ENCODE data around the gene PRKRIP1.

The PRKRIP1 gene

GRCh38 chr7:102439963-102440795, 44.0 kb downstream of the PRKRIP1 start:
- no peak overlapping the region for H3K27ac ChIP-seq (ENCODE audit: low read depth, low read length)
- H3K27me3 ChIP-seq (ENCODE audit: control insufficient read depth in 1 of 2, insufficient read depth in 2 of 2, low read length in 2 of 2) = no peaks in the 10 kb centered on the region
- H3K4me1 ChIP-seq (ENCODE audit: control insufficient read depth in 1 of 2, insufficient read depth in 2 of 2, low read length in 2 of 2) = peaks cover 0 to 11% of the 10 kb centered on the region in 2 donors
- H3K9me3 ChIP-seq (ENCODE audit: control insufficient read depth in 1 of 2, low read length in 2 of 2) = no peaks in the 10 kb centered on the region
- H3K9ac ChIP-seq (ENCODE audit: low read depth in 1 of 2, low read length in 2 of 2) = no peak overlapping the region
- H3K4me3 ChIP-seq (ENCODE audit: low read depth in 1 of 2, low read length in 2 of 2) = no peak overlapping the region
- peaks cover 0 to 5% of the 10 kb centered on the region in 2 donors for H3K36me3 ChIP-seq (ENCODE audit: control insufficient read depth in 1 of 2, insufficient read depth in 2 of 2, low read length in 2 of 2)

GRCh38 chr7:102444961-102445673, 49.0 kb downstream of the PRKRIP1 start:
- H3K27ac ChIP-seq (ENCODE audit: low read depth, low read length) = no peak overlapping the region

GRCh38 chr7:102445674-102446071, 49.5 kb downstream of the PRKRIP1 start:
- Histone ChIP-seq H3K9ac (ENCODE audit: low read depth in 1 of 2, low read length in 2 of 2) (no peak overlapping the region), H3K27me3 (ENCODE audit: control insufficient read depth in 1 of 2, insufficient read depth in 2 of 2, low read length in 2 of 2) (no peaks in the 10 kb centered on the region), H3K9me3 (ENCODE audit: control insufficient read depth in 1 of 2, low read length in 2 of 2) (no peaks in the 10 kb centered on the region), H3K4me3 (ENCODE audit: low read depth in 1 of 2, low read length in 2 of 2) (no peak overlapping the region), H3K4me1 (ENCODE audit: control insufficient read depth in 1 of 2, insufficient read depth in 2 of 2, low read length in 2 of 2) (peaks cover 0 to 6% of the 10 kb centered on the region in 2 donors), H3K36me3 (ENCODE audit: control insufficient read depth in 1 of 2, insufficient read depth in 2 of 2, low read length in 2 of 2) (peaks cover 0 to 7% of the 10 kb centered on the region in 2 donors), H3K27ac (ENCODE audit: low read depth, low read length) (no peak overlapping the region)

More at GRCh38 chr7:102444961-102445673, 49.0 kb downstream of the PRKRIP1 start:
- no peak overlapping the region for H3K4me3 ChIP-seq (ENCODE audit: low read depth in 1 of 2, low read length in 2 of 2)
- peaks cover 0 to 11% of the 10 kb centered on the region in 2 donors for H3K4me1 ChIP-seq (ENCODE audit: control insufficient read depth in 1 of 2, insufficient read depth in 2 of 2, low read length in 2 of 2)
- H3K9me3 ChIP-seq (ENCODE audit: control insufficient read depth in 1 of 2, low read length in 2 of 2) = no peaks in the 10 kb centered on the region
- H3K27me3 ChIP-seq (ENCODE audit: control insufficient read depth in 1 of 2, insufficient read depth in 2 of 2, low read length in 2 of 2) = no peaks in the 10 kb centered on the region
- H3K36me3 ChIP-seq (ENCODE audit: control insufficient read depth in 1 of 2, insufficient read depth in 2 of 2, low read length in 2 of 2) = peaks cover 0 to 7% of the 10 kb centered on the region in 2 donors
- H3K9ac ChIP-seq (ENCODE audit: low read depth in 1 of 2, low read length in 2 of 2) = no peak overlapping the region

GRCh38 chr7:102446387-102447156, 50.4 kb downstream of the PRKRIP1 start:
- H3K27ac ChIP-seq (ENCODE audit: low read depth, low read length) = no peak overlapping the region
- no peaks in the 10 kb centered on the region for H3K27me3 ChIP-seq (ENCODE audit: control insufficient read depth in 1 of 2, insufficient read depth in 2 of 2, low read length in 2 of 2)
- no peak overlapping the region for H3K4me3 ChIP-seq (ENCODE audit: low read depth in 1 of 2, low read length in 2 of 2)
- H3K9ac ChIP-seq (ENCODE audit: low read depth in 1 of 2, low read length in 2 of 2) = no peak overlapping the region
- H3K4me1 ChIP-seq (ENCODE audit: control insufficient read depth in 1 of 2, insufficient read depth in 2 of 2, low read length in 2 of 2) = peaks cover 0 to 5% of the 10 kb centered on the region in 2 donors
- H3K36me3 ChIP-seq (ENCODE audit: control insufficient read depth in 1 of 2, insufficient read depth in 2 of 2, low read length in 2 of 2) = peaks cover 0 to 7% of the 10 kb centered on the region in 2 donors
- H3K9me3 ChIP-seq (ENCODE audit: control insufficient read depth in 1 of 2, low read length in 2 of 2) = no peaks in the 10 kb centered on the region

GRCh38 chr7:102447311-102447710, 51.1 kb downstream of the PRKRIP1 start:
- Histone ChIP-seq H3K27me3 (ENCODE audit: control insufficient read depth in 1 of 2, insufficient read depth in 2 of 2, low read length in 2 of 2) (no peaks in the 10 kb centered on the region), H3K9me3 (ENCODE audit: control insufficient read depth in 1 of 2, low read length in 2 of 2) (no peaks in the 10 kb centered on the region), H3K4me3 (ENCODE audit: low read depth in 1 of 2, low read length in 2 of 2) (no peak overlapping the region), H3K36me3 (ENCODE audit: control insufficient read depth in 1 of 2, insufficient read depth in 2 of 2, low read length in 2 of 2) (peaks cover 0 to 7% of the 10 kb centered on the region in 2 donors), H3K4me1 (ENCODE audit: control insufficient read depth in 1 of 2, insufficient read depth in 2 of 2, low read length in 2 of 2) (no peaks in the 10 kb centered on the region), H3K27ac (ENCODE audit: low read depth, low read length) (no peak overlapping the region), H3K9ac (ENCODE audit: low read depth in 1 of 2, low read length in 2 of 2) (no peak overlapping the region)

GRCh38 chr7:102449136-102449535, 53.0 kb downstream of the PRKRIP1 start:
- peaks cover 0 to 7% of the 10 kb centered on the region in 2 donors for H3K36me3 ChIP-seq (ENCODE audit: control insufficient read depth in 1 of 2, insufficient read depth in 2 of 2, low read length in 2 of 2)
- H3K9ac ChIP-seq (ENCODE audit: low read depth in 1 of 2, low read length in 2 of 2) = no peak overlapping the region
- no peaks in the 10 kb centered on the region for H3K27me3 ChIP-seq (ENCODE audit: control insufficient read depth in 1 of 2, insufficient read depth in 2 of 2, low read length in 2 of 2)
- H3K27ac ChIP-seq (ENCODE audit: low read depth, low read length) = no peak overlapping the region
- no peak overlapping the region for H3K4me3 ChIP-seq (ENCODE audit: low read depth in 1 of 2, low read length in 2 of 2)
- H3K9me3 ChIP-seq (ENCODE audit: control insufficient read depth in 1 of 2, low read length in 2 of 2) = no peaks in the 10 kb centered on the region
- no peaks in the 10 kb centered on the region for H3K4me1 ChIP-seq (ENCODE audit: control insufficient read depth in 1 of 2, insufficient read depth in 2 of 2, low read length in 2 of 2)

GRCh38 chr7:102450242-102450641, 54.1 kb downstream of the PRKRIP1 start:
- no peaks in the 10 kb centered on the region for H3K9me3 ChIP-seq (ENCODE audit: control insufficient read depth in 1 of 2, low read length in 2 of 2)
- no peak overlapping the region for H3K27ac ChIP-seq (ENCODE audit: low read depth, low read length)
- H3K36me3 ChIP-seq (ENCODE audit: control insufficient read depth in 1 of 2, insufficient read depth in 2 of 2, low read length in 2 of 2) = peaks cover 0 to 7% of the 10 kb centered on the region in 2 donors
- H3K4me1 ChIP-seq (ENCODE audit: control insufficient read depth in 1 of 2, insufficient read depth in 2 of 2, low read length in 2 of 2) = no peaks in the 10 kb centered on the region
- no peak overlapping the region for H3K4me3 ChIP-seq (ENCODE audit: low read depth in 1 of 2, low read length in 2 of 2)
- H3K9ac ChIP-seq (ENCODE audit: low read depth in 1 of 2, low read length in 2 of 2) = no peak overlapping the region
- no peaks in the 10 kb centered on the region for H3K27me3 ChIP-seq (ENCODE audit: control insufficient read depth in 1 of 2, insufficient read depth in 2 of 2, low read length in 2 of 2)

- H3K9ac ChIP-seq (ENCODE audit: low read depth in 1 of 2, low read length in 2 of 2) = no peak overlapping the region
- H3K36me3 ChIP-seq (ENCODE audit: control insufficient read depth in 1 of 2, insufficient read depth in 2 of 2, low read length in 2 of 2) = peaks cover 0 to 10% of the 10 kb centered on the region in 2 donors
- H3K4me3 ChIP-seq (ENCODE audit: low read depth in 1 of 2, low read length in 2 of 2) = no peak overlapping the region
Measured at GRCh38 chr7:102451371-102452054, 55.4 kb downstream of the PRKRIP1 start.

GRCh38 chr7:102452451-102452850, 56.3 kb downstream of the PRKRIP1 start:
- Histone ChIP-seq H3K9me3 (ENCODE audit: control insufficient read depth in 1 of 2, low read length in 2 of 2) (no peaks in the 10 kb centered on the region), H3K4me1 (ENCODE audit: control insufficient read depth in 1 of 2, insufficient read depth in 2 of 2, low read length in 2 of 2) (no peaks in the 10 kb centered on the region), H3K27me3 (ENCODE audit: control insufficient read depth in 1 of 2, insufficient read depth in 2 of 2, low read length in 2 of 2) (no peaks in the 10 kb centered on the region), H3K4me3 (ENCODE audit: low read depth in 1 of 2, low read length in 2 of 2) (no peak overlapping the region), H3K9ac (ENCODE audit: low read depth in 1 of 2, low read length in 2 of 2) (no peak overlapping the region), H3K36me3 (ENCODE audit: control insufficient read depth in 1 of 2, insufficient read depth in 2 of 2, low read length in 2 of 2) (peaks cover 4 to 12% of the 10 kb centered on the region in 2 donors), H3K27ac (ENCODE audit: low read depth, low read length) (no peak overlapping the region)

More at GRCh38 chr7:102451371-102452054, 55.4 kb downstream of the PRKRIP1 start:
- no peaks in the 10 kb centered on the region for H3K9me3 ChIP-seq (ENCODE audit: control insufficient read depth in 1 of 2, low read length in 2 of 2)
- no peak overlapping the region for H3K27ac ChIP-seq (ENCODE audit: low read depth, low read length)
- H3K4me1 ChIP-seq (ENCODE audit: control insufficient read depth in 1 of 2, insufficient read depth in 2 of 2, low read length in 2 of 2) = no peaks in the 10 kb centered on the region
- no peaks in the 10 kb centered on the region for H3K27me3 ChIP-seq (ENCODE audit: control insufficient read depth in 1 of 2, insufficient read depth in 2 of 2, low read length in 2 of 2)
